ENCODE results near the gene LIX1L. TPM values are rescaled to one million over a fixed set of nuclear protein-coding genes. Genes with fewer than 3 reads are reported as not detected.

Gene LIX1L
- total and polyA plus RNA-seq, 2 donors (not counting 3 experiments of a cell fraction or from before 2014, with no cell fraction given), result 54.9 to 56.4 TPM

- Histone ChIP-seq H3K9me1 (replicated peaks; ENCODE audit: control insufficient read depth, extremely low read depth, insufficient read depth, low read length) (no peaks in the 10 kb centered on the region), H3K4me3 (replicated peaks in 1 of 3; ENCODE audit: insufficient read depth in 1 of 3, low read depth in 1 of 3, low read length in 3 of 3) (no peak overlapping the region), H3K27ac (ENCODE audit: insufficient read depth, low read depth, low read length) (no peak overlapping the region), H3K4me2 (ENCODE audit: insufficient read depth, low read length) (no peak overlapping the region), H3K36me3 (ENCODE audit: control insufficient read depth in 2 of 2, extremely low read depth in 1 of 2, insufficient read depth in 2 of 2, low read length in 2 of 2) (peaks cover 0 to 1% of the 10 kb centered on the region in 2 experiments), H3K27me3 (ENCODE audit: control insufficient read depth in 2 of 2, insufficient read depth in 2 of 2, low read length in 2 of 2) (no peaks in the 10 kb centered on the region), H3K9ac (replicated peaks; ENCODE audit: extremely low read depth, insufficient read depth, low read length) (no peak overlapping the region), H3K4me1 (ENCODE audit: control insufficient read depth, extremely low read depth, insufficient read depth, low read length) (no peaks in the 10 kb centered on the region), H2AFZ (ENCODE audit: low read depth, low read length) (no peak overlapping the region), H3K9me3 (replicated peaks; ENCODE audit: control insufficient read depth, insufficient read depth, low read length) (no peaks in the 10 kb centered on the region), H3K79me2 (ENCODE audit: control insufficient read depth, insufficient read depth, low read length) (peaks cover 47% of the 10 kb centered on the region), H4K20me1 (replicated peaks; ENCODE audit: control insufficient read depth, extremely low read depth, insufficient read depth, low read length) (no peaks in the 10 kb centered on the region)
- TF ChIP-seq POLR2A (IDR thresholded peaks at IDR 0.05; ENCODE audit: low read depth, low read length) (no peak), MAX (IDR thresholded peaks at IDR 0.05; ENCODE audit: insufficient read depth, insufficient read length) (no peak), FOS (IDR thresholded peaks at IDR 0.05; ENCODE audit: borderline replicate concordance, insufficient read depth, low read length) (no peak), POLR2AphosphoS5 (IDR thresholded peaks at IDR 0.05; ENCODE audit: insufficient read depth, low read depth, low read length) (no peak), EZH2 (IDR thresholded peaks at IDR 0.05; ENCODE audit: borderline replicate concordance, low read depth, low read length, severe bottlenecking) (no peak), CTCF (IDR thresholded peaks at IDR 0.05; ENCODE audit: extremely low read depth in 1 of 2, insufficient read depth in 1 of 2, low read depth in 1 of 2, low read length in 2 of 2) (no peak), MYC (IDR thresholded peaks at IDR 0.05; ENCODE audit: low read depth, low read length) (no peak), JUN (IDR thresholded peaks at IDR 0.05; ENCODE audit: borderline replicate concordance, insufficient read depth, insufficient read length, low read depth) (no peak), GATA2 (IDR thresholded peaks at IDR 0.05; ENCODE audit: insufficient read depth, insufficient read length, low read depth, low read length) (no peak)
- intact Hi-C loops (cut with micrococcal nuclease) (no loop called here), dilution Hi-C loops (cut with MboI; ENCODE audit: extremely low pct_ligation_motif_present, low sequenced_read_pairs) (no loop called here)
- no TSS peak for BruUV-seq (replicated peaks)
- FAIRE-seq, result no peak
- ChIA-PET POLR2A (no interaction called here), CTCF (no interaction called here)
- DNase-seq (ENCODE audit: low read depth, low spot score), result no peak
Observed at GRCh38 chr1:145947551-145947950, 10.3 kb downstream of the LIX1L start.
